HUES6 (cell line): ENCODE measurements around the gene MAGI1.
"Not testable (repeated sequence)": the region's sequence is repeated elsewhere in the genome, so short reads cannot be mapped to it uniquely, and the experiment has no call there.

ENCODE experiments used
- H3K27ac ChIP-seq: 2 replicates; pipeline ENCODE4 v1.7.0; 2013; ENCODE audit warnings: low read depth, mild to moderate bottlenecking, low read length, inconsistent platforms
- H3K27me3 ChIP-seq: 2 replicates; pipeline ENCODE4 v1.6.1; 2013; ENCODE audit warnings: low read length; ENCODE audit not compliant: control insufficient read depth, insufficient read depth
- H3K36me3 ChIP-seq: 2 replicates; pipeline ENCODE4 v1.6.1; 2013; ENCODE audit warnings: low read length; ENCODE audit not compliant: control insufficient read depth, insufficient read depth
- H3K4me1 ChIP-seq: 2 replicates; pipeline ENCODE4 v1.6.1; 2013; ENCODE audit warnings: low read length; ENCODE audit not compliant: control insufficient read depth, insufficient read depth
- H3K4me3 ChIP-seq: 2 replicates; pipeline ENCODE4 v1.5.1; 2013; ENCODE audit warnings: low read depth, low read length
- H3K9ac ChIP-seq: one replicate; pipeline ENCODE4 v1.6.1; 2013; ENCODE audit warnings: mild to moderate bottlenecking, low read length
- H3K9me3 ChIP-seq: 2 replicates; pipeline ENCODE4 v1.6.1; 2013; ENCODE audit warnings: low read depth, low read length; ENCODE audit not compliant: control insufficient read depth, insufficient read depth

MAGI1 gene

GRCh38 chr3:65625305-65625704, 413.4 kb downstream of the MAGI1 start:
- Histone ChIP-seq H3K36me3 (no peaks in the 10 kb centered on the region), H3K4me1 (no peaks in the 10 kb centered on the region), H3K27me3 (no peaks in the 10 kb centered on the region), H3K9ac (no peak overlapping the region), H3K27ac (no peak overlapping the region), H3K4me3 (no peak overlapping the region), H3K9me3 (no peaks in the 10 kb centered on the region)

- H3K36me3 ChIP-seq = no peaks in the 10 kb centered on the region
- no peak overlapping the region for H3K4me3 ChIP-seq
Measured at GRCh38 chr3:65623362-65623761, 415.4 kb downstream of the MAGI1 start.

GRCh38 chr3:65619888-65620287, 418.8 kb downstream of the MAGI1 start:
- no peak overlapping the region for H3K27ac ChIP-seq
- H3K4me1 ChIP-seq = peaks cover 11% of the 10 kb centered on the region; the same call in 1 of the 2 replicates
- no peaks in the 10 kb centered on the region for H3K27me3 ChIP-seq
- no peak overlapping the region for H3K4me3 ChIP-seq
- no peaks in the 10 kb centered on the region for H3K36me3 ChIP-seq
- no peak overlapping the region for H3K9ac ChIP-seq
- no peaks in the 10 kb centered on the region for H3K9me3 ChIP-seq

More at GRCh38 chr3:65623362-65623761, 415.4 kb downstream of the MAGI1 start:
- Histone ChIP-seq H3K27ac (no peak overlapping the region), H3K27me3 (no peaks in the 10 kb centered on the region), H3K4me1 (peaks cover 6% of the 10 kb centered on the region; the same call in 1 of the 2 replicates), H3K9ac (no peak overlapping the region), H3K9me3 (no peaks in the 10 kb centered on the region)

GRCh38 chr3:65619451-65619881, 419.3 kb downstream of the MAGI1 start:
- no peak overlapping the region for H3K4me3 ChIP-seq
- H3K27me3 ChIP-seq = no peaks in the 10 kb centered on the region
- H3K4me1 ChIP-seq = peaks cover 11% of the 10 kb centered on the region; the same call in 1 of the 2 replicates
- no peak overlapping the region for H3K27ac ChIP-seq
- H3K36me3 ChIP-seq = no peaks in the 10 kb centered on the region
- no peaks in the 10 kb centered on the region for H3K9me3 ChIP-seq
- H3K9ac ChIP-seq = no peak overlapping the region

- H3K4me3 ChIP-seq = no peak overlapping the region
- no peaks in the 10 kb centered on the region for H3K9me3 ChIP-seq
- no peaks in the 10 kb centered on the region for H3K27me3 ChIP-seq
- no peak overlapping the region for H3K9ac ChIP-seq
- H3K4me1 ChIP-seq = peaks cover 11% of the 10 kb centered on the region; the same call in 1 of the 2 replicates
- no peak overlapping the region for H3K27ac ChIP-seq
- H3K36me3 ChIP-seq = no peaks in the 10 kb centered on the region
Measured at GRCh38 chr3:65618599-65618998, 420.1 kb downstream of the MAGI1 start.

- Histone ChIP-seq H3K4me1 (peaks cover 11% of the 10 kb centered on the region; the same call in 1 of the 2 replicates), H3K27me3 (no peaks in the 10 kb centered on the region), H3K4me3 (no peak overlapping the region), H3K9me3 (no peaks in the 10 kb centered on the region), H3K9ac (no peak overlapping the region), H3K27ac (no peak overlapping the region), H3K36me3 (no peaks in the 10 kb centered on the region)
Measured at GRCh38 chr3:65617787-65618186, 420.9 kb downstream of the MAGI1 start.

GRCh38 chr3:65617209-65617608, 421.5 kb downstream of the MAGI1 start:
- Histone ChIP-seq H3K9ac (no peak overlapping the region), H3K36me3 (no peaks in the 10 kb centered on the region), H3K27ac (no peak overlapping the region), H3K4me3 (no peak overlapping the region), H3K27me3 (no peaks in the 10 kb centered on the region), H3K9me3 (no peaks in the 10 kb centered on the region), H3K4me1 (peaks cover 11% of the 10 kb centered on the region; the same call in 1 of the 2 replicates)

GRCh38 chr3:65616563-65616962, 422.2 kb downstream of the MAGI1 start:
- H3K36me3 ChIP-seq = no peaks in the 10 kb centered on the region
- no peak overlapping the region for H3K9ac ChIP-seq
- H3K27ac ChIP-seq = no peak overlapping the region
- H3K4me1 ChIP-seq = peaks cover 11% of the 10 kb centered on the region; the same call in 1 of the 2 replicates
- H3K27me3 ChIP-seq = no peaks in the 10 kb centered on the region
- H3K9me3 ChIP-seq = no peaks in the 10 kb centered on the region
- H3K4me3 ChIP-seq = no peak overlapping the region

GRCh38 chr3:65615329-65615728, 423.4 kb downstream of the MAGI1 start:
- H3K27ac ChIP-seq = no peak overlapping the region
- no peaks in the 10 kb centered on the region for H3K36me3 ChIP-seq
- peaks cover 11% of the 10 kb centered on the region; the same call in 1 of the 2 replicates for H3K4me1 ChIP-seq
- H3K27me3 ChIP-seq = no peaks in the 10 kb centered on the region
- no peaks in the 10 kb centered on the region for H3K9me3 ChIP-seq
- no peak overlapping the region for H3K4me3 ChIP-seq
- H3K9ac ChIP-seq = no peak overlapping the region

GRCh38 chr3:65614585-65614984, 424.1 kb downstream of the MAGI1 start:
- Histone ChIP-seq H3K4me1 (peaks cover 10% of the 10 kb centered on the region; the same call in 1 of the 2 replicates), H3K27me3 (no peaks in the 10 kb centered on the region), H3K36me3 (no peaks in the 10 kb centered on the region), H3K9ac (no peak overlapping the region), H3K4me3 (no peak overlapping the region), H3K27ac (no peak overlapping the region), H3K9me3 (no peaks in the 10 kb centered on the region)

GRCh38 chr3:65607965-65608460, 430.7 kb downstream of the MAGI1 start:
- H3K9me3 ChIP-seq, H3K27ac ChIP-seq, H3K36me3 ChIP-seq, H3K27me3 ChIP-seq, H3K4me3 ChIP-seq, H3K9ac ChIP-seq: not testable (repeated sequence)
- peaks cover 15% of the 10 kb centered on the region for H3K4me1 ChIP-seq
